SK-N-MC (cell line): ENCODE data around the gene CD99.
"Not testable (repeated sequence)": the region's sequence is repeated elsewhere in the genome, so short reads cannot be mapped to it uniquely, and the experiment has no call there.

Source experiments
- DNase-seq: peaks from one replicate; pipeline ENCODE4 v3.0.0-alpha.2; 2011; ENCODE audit warnings: low read depth, low spot score
- H3K27ac ChIP-seq: fragments of 200-600 bp; sonication (generic); 2 replicates; pipeline ENCODE4 v1.5.1; 2016; ENCODE audit warnings: mixed run types
- H3K36me3 ChIP-seq: fragments of 200-600 bp; sonication (generic); 2 replicates; pipeline ENCODE4 v1.6.1; 2017; ENCODE audit warnings: antibody characterized with exemption, low read length, mixed read lengths; ENCODE audit not compliant: insufficient read depth
- H3K4me3 ChIP-seq: fragments of 200-600 bp; sonication (generic); 2 replicates; pipeline ENCODE4 v1.5.1; 2016
- H3K9ac ChIP-seq: fragments of 200-600 bp; sonication (generic); 2 replicates; pipeline ENCODE4 v1.8.0; 2017; ENCODE audit warnings: mixed run types, mixed read lengths; ENCODE audit not compliant: insufficient read length
- H3K9me3 ChIP-seq: fragments of 200-600 bp; sonication (generic); 2 replicates; pipeline ENCODE4 v1.6.1; 2017; ENCODE audit warnings: low read depth, mild to moderate bottlenecking, antibody characterized with exemption, low read length, moderate library complexity, mixed read lengths
- EZH2 ChIP-seq: fragments of 200-600 bp; sonication (generic); IDR thresholded peaks from one replicate; pipeline ENCODE4 v1.6.1; 2017; ENCODE audit warnings: antibody characterized with exemption
- FOXP2 ChIP-seq: optimal IDR thresholded peaks from 2 replicates; pipeline ENCODE3; 2011; ENCODE audit warnings: mild to moderate bottlenecking, moderate library complexity; ENCODE audit not compliant: insufficient read depth; ENCODE audit errors: extremely low read length, control extremely low read depth
- POLR2AphosphoS5 ChIP-seq: IDR thresholded peaks from 2 replicates; pipeline ENCODE4 v1.6.1; 2012; ENCODE audit warnings: mild to moderate bottlenecking, low read depth, low read length, borderline replicate concordance

The CD99 gene

GRCh38 chrX:2723286-2723879 is 32.3 kb downstream of the CD99 start:
- H3K9ac ChIP-seq = no peak overlapping the region
- no peak overlapping the region for H3K4me3 ChIP-seq
- H3K9me3 ChIP-seq = no peaks in the 10 kb centered on the region
- TF ChIP-seq EZH2 (no peak), POLR2AphosphoS5 (no peak), FOXP2 (no peak)
- DNase-seq = no peak
- peaks cover 94% of the 10 kb centered on the region for H3K36me3 ChIP-seq
- H3K27ac ChIP-seq = no peak overlapping the region

- H3K9me3 ChIP-seq, H3K27ac ChIP-seq, H3K4me3 ChIP-seq, H3K9ac ChIP-seq, DNase-seq: not testable (repeated sequence)
- peaks cover 84% of the 10 kb centered on the region for H3K36me3 ChIP-seq
Measured at GRCh38 chrX:2727264-2727663, 36.2 kb downstream of the CD99 start.

GRCh38 chrX:2732076-2732475 is 41.0 kb downstream of the CD99 start:
- H3K9ac ChIP-seq = no peak overlapping the region
- peaks cover 74% of the 10 kb centered on the region for H3K36me3 ChIP-seq
- no peak overlapping the region for H3K27ac ChIP-seq
- no peaks in the 10 kb centered on the region for H3K9me3 ChIP-seq
- H3K4me3 ChIP-seq = no peak overlapping the region
- DNase-seq = no peak
- TF ChIP-seq EZH2 = no peak
- no peak for TF ChIP-seq POLR2AphosphoS5
- TF ChIP-seq FOXP2 = no peak

- DNase-seq = no peak
- Histone ChIP-seq H3K9me3 (no peaks in the 10 kb centered on the region), H3K4me3 (no peak overlapping the region), H3K36me3 (peaks cover 68% of the 10 kb centered on the region), H3K27ac (no peak overlapping the region), H3K9ac (no peak overlapping the region)
- TF ChIP-seq EZH2 = no peak
- no peak for TF ChIP-seq FOXP2
- TF ChIP-seq POLR2AphosphoS5 = no peak
Measured at GRCh38 chrX:2732649-2733048, 41.6 kb downstream of the CD99 start.

GRCh38 chrX:2733286-2733685 is 42.2 kb downstream of the CD99 start:
- no peak for TF ChIP-seq EZH2
- no peak for TF ChIP-seq FOXP2
- TF ChIP-seq POLR2AphosphoS5 = no peak
- Histone ChIP-seq H3K36me3 (peaks cover 68% of the 10 kb centered on the region), H3K4me3 (no peak overlapping the region), H3K9ac (no peak overlapping the region), H3K27ac (no peak overlapping the region), H3K9me3 (no peaks in the 10 kb centered on the region)
- no peak for DNase-seq

- no peak overlapping the region for H3K27ac ChIP-seq
- H3K4me3 ChIP-seq = no peak overlapping the region
- no peak for DNase-seq
- TF ChIP-seq FOXP2 = no peak
- no peak for TF ChIP-seq EZH2
- TF ChIP-seq POLR2AphosphoS5 = no peak
- H3K9ac ChIP-seq = no peak overlapping the region
- no peaks in the 10 kb centered on the region for H3K9me3 ChIP-seq
- peaks cover 64% of the 10 kb centered on the region for H3K36me3 ChIP-seq
Measured at GRCh38 chrX:2735270-2735669, 44.2 kb downstream of the CD99 start.

- no peaks in the 10 kb centered on the region for H3K9me3 ChIP-seq
- TF ChIP-seq POLR2AphosphoS5 = no peak
- TF ChIP-seq EZH2 = no peak
- TF ChIP-seq FOXP2 = no peak
- no peak overlapping the region for H3K9ac ChIP-seq
- H3K36me3 ChIP-seq = peaks cover 51% of the 10 kb centered on the region
- no peak for DNase-seq
- no peak overlapping the region for H3K4me3 ChIP-seq
- H3K27ac ChIP-seq = no peak overlapping the region
Measured at GRCh38 chrX:2740672-2741071, 49.6 kb downstream of the CD99 start.

GRCh38 chrX:2741386-2741785 is 50.3 kb downstream of the CD99 start:
- peaks cover 47% of the 10 kb centered on the region for H3K36me3 ChIP-seq
- H3K9ac ChIP-seq = no peak overlapping the region
- H3K27ac ChIP-seq = no peak overlapping the region
- no peak for TF ChIP-seq FOXP2
- no peak for TF ChIP-seq POLR2AphosphoS5
- TF ChIP-seq EZH2 = no peak
- no peak overlapping the region for H3K4me3 ChIP-seq
- no peak for DNase-seq
- no peaks in the 10 kb centered on the region for H3K9me3 ChIP-seq

- Histone ChIP-seq H3K4me3 (0 out of 2 replicates have a peak overlapping the region, but pooled peaks have one; percentile 4), H3K27ac (peak overlapping the region; percentile 84), H3K9ac (peak overlapping the region; percentile 41), H3K36me3 (peaks cover 19% of the 10 kb centered on the region)
- DNase-seq, H3K9me3 ChIP-seq: not testable (repeated sequence)
Measured at GRCh38 chrX:2746250-2746649, 55.2 kb downstream of the CD99 start.
